Measurements from ENCODE around the gene TEX52.

GRCh38 chr12:2833810-2834209, 23.0 kb downstream of the TEX52 start:
- no peak for TF ChIP-seq CTCF (IDR thresholded peaks at IDR 0.05; ENCODE audit: insufficient read depth, low read length, poor library complexity, severe bottlenecking)
- no peak for TF ChIP-seq EZH2phosphoT487 (conservative IDR thresholded peaks at IDR 0.05; ENCODE audit: low read length)
